ENCODE data around the gene LOX.
A peak's percentile ranks its signal among the peaks of the same experiment; 100 is the strongest.

The LOX gene

GRCh38 chr5:122078116-122079110 is at the start of gene LOX:
LOX (minus strand) TSS chr5:122078259; CDS start chr5:122077985, 274 bp downstream.
- peak; percentile 64 for DNase-seq (ENCODE audit: insufficient read length, low spot score)
- peak; percentile 84 for FAIRE-seq

- no peak for DNase-seq (ENCODE audit: insufficient read length, low spot score)
- FAIRE-seq: no peak
These were observed 48.8 kb upstream of the LOX start for GRCh38 chr5:122126756-122127321.

DNA sequence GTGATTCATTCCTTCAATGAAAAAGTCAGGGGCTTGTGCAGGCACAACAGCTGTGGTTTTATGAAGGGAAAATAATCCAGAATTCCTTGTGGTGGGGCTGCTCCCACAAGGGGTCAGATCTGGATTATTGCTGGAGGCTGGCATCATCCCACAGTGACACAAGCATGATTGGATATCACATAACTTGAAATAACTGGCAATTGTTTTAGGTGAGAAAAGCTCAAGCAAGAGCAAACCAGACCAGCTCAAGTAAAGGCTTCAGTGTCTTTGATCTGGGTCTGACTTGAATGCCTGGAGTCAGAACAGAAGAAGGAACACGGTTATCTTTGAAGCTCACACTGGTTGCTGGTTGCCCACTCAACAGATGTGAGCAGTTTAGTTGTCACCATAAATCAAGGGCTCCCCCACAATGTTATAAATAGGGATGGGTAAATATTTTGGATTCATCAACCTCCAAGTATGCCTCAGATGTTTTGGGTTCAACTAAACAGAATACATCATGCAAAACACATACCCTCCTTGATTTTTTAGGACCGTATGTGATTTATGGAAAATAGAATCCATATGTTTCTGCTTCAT is 48.2 kb upstream of the LOX start:
- peak; percentile 2 for DNase-seq (ENCODE audit: insufficient read length, low spot score)
- no peak for FAIRE-seq

GRCh38 chr5:122124766-122125165 is 46.7 kb upstream of the LOX start:
- FAIRE-seq (no peak), DNase-seq (ENCODE audit: insufficient read length, low spot score) (no peak)

DNA sequence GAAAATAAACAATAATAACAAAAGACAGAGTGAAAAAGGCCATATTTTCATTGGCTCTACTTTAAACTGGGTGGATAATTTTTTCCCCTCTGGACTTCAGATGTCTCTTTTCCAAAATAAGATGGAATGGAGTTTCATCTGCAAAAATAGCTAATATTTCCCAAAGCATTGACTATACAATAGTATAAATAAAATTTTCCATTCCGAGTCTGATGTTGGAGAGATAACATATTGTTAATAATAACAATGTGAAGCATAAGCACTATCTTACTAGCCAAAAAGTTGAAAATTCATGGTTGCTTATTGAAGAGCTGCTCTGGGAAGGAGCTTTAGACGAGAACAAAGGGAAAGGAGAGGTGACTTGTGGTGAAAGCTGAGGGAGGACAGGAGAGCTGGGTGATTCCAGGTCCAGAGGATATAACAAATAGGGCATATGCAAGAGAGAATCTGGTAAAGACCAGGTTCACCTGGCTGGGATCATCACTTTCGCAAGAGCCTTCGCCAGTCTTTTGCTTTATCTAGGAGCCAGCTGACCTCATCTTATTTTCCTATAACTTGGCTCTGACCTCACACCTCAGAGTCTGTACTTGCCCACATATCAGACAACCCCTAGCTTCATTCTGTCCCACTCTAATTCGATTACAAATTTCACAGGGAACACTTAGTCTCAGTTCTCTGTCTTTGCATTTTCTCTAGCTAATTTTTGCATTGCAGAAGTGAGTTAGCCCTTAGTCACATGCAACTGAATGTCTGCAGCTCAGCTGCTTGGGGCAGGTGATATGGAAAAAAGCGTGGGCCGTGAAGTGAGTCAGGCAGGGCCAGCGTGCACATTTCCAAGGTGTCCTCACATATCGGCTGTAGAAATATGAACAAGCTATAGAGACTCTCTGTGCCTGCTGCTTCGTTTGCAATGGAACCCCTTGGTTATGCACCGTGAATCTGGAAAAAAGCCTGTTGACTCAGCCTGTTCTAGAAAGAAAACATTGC is 43.7 kb upstream of the LOX start:
- DNase-seq (ENCODE audit: insufficient read length, low spot score) (no peak), FAIRE-seq (no peak)

DNA sequence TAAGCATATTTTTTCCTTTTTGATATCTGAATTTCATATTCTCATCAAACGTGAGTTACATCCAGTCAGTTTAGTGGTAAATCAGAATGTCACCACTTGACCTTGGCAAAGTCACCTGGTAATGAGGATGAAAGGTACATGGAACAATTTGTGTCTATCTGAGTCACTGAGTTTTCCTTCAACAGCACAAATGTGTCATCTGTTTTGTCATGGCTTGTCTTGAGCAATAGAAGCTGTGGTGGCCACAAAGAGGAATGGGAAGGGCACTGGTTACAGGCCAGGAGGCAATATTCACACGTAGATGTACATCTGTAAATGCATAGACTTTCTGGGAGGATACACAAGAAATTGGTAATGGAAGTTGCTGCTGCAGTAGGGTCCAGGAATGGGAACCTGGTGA is 42.9 kb upstream of the LOX start:
- no peak for DNase-seq (ENCODE audit: insufficient read length, low spot score)
- peak; percentile 33 for FAIRE-seq

- DNase-seq (ENCODE audit: insufficient read length, low spot score) (no peak), FAIRE-seq (no peak)
These were observed 42.4 kb upstream of the LOX start for GRCh38 chr5:122120493-122120892.

DNA sequence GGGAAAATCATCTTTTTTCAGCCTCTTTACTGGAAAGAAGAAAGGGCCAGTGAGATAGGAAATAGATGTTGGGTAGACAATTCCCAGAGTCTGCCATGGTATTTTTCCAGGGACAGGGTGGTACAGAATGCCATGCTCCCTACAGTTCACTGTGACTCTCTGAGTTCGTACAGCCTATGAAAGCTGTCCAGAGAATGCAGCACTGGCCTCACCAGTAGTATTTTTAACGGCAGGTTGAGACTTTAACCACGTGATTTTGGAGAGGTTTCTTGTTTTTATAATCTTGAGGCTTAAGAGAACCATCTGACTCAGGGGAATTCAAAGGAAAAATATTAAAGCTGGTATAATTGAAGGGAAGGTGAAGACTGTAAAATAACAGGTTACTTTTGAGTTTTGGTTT is 41.1 kb upstream of the LOX start:
- no peak for FAIRE-seq
- no peak for DNase-seq (ENCODE audit: insufficient read length, low spot score)

DNA sequence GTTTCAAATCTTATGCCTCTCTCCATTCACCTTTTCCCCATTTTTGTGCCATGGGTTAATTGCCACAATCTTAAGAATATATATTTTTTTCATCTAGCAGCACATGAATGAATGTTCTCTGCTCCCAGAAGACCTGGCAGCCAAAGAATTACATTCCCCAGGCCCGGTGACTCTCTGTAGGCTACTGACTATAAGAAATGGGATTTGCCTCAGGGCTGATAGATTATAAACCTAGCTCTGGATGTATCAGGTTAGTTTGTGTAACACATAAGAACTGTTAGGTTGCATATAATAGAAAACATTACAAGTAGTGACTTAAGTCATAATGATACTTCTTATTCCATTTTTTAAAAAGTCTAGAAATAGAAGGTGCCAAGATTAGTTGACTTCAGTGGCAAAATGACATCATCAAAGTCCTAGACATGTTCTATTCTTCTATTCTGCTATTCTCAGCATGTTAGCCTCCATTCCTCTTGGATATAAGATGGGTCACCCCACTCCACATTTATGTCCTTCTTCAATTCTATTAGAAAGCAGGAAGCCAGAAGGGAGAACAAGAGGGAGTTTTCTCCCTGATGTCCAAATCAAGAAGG is 40.4 kb upstream of the LOX start:
- no peak for DNase-seq (ENCODE audit: insufficient read length, low spot score)
- FAIRE-seq: no peak

DNA sequence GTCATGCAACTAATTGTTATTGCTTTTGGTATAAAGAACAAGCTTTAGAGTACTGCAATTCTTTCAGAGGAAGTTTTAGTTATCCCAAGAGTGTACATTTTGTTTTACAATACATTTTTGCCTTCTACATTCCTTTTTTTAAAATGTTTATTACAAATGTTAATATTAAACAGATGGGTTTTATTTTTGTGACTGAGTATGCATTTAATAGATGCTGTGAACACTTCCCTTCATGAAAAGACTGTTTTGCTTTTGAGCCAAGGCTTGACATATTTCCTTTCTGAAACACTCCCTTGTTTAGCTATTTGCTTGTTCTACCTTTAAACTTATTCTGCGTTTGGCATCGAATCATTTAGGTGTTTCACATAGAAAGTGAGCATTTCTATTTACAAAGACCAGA is 36.4 kb upstream of the LOX start:
- no peak for FAIRE-seq
- DNase-seq (ENCODE audit: insufficient read length, low spot score): no peak

DNA sequence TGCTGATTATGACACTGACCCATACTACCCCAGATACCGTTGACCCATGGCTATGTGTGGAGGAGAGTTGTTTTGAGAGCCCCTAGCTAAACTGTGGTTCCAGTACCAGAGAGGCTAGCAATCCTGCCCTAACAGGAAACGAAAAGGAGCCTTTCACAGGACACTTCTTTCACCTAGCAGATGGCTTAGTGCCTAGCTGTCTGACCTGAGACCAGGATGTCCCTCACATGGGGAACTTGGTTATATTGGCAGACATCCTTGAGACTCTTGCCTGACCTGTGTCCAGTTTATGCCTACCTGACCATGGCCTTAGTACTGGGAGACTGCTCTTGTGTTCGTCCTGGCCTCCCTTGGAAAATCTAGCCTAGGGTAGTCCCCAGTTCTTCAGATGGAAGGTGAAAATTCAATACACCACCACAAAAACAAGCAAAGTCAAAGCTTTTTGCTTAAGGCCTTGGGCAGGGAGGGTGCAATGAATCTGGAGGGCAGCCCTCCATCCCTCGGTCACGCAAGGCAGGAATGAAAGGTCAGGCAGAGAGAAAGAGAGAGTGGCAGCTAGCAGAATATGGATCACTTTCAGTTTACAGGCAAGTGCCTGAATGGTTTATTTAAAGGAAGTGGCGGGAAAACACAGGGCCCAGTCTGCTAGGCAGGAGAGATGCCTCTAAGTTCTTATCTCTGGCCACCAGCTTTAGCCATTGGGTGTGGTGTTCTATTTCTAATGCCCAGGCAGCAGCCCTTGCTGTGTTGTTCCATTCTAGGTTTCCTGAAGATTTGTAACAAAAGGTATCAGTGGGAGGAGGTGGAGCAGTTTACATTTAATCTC is 34.9 kb upstream of the LOX start:
- no peak for FAIRE-seq

DNA sequence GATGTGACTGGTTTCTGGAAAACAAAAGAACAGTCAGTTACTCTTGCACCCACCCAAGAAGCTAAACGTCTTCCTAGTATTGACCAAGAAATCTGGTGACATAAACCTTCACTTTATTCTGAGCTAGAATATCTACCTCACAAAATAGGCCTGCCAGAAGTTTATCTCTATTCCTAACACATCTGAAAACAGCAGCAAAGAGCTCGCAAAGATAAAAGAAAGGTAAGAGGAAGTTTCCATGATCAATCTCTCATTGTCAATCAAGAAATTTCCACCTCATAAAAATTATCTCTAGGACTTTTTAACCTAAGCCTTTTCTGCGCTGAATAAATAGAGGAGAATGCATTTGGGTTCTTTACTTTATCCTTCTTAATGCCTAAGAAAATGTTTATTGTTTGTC is 34.0 kb upstream of the LOX start:
- FAIRE-seq: no peak

More for the DNA sequence above, 34.9 kb upstream of the LOX start:
- no peak for DNase-seq (ENCODE audit: insufficient read length, low spot score)

GRCh38 chr5:122111460-122111859 is 33.4 kb upstream of the LOX start:
- no peak for FAIRE-seq
- DNase-seq (ENCODE audit: insufficient read length, low spot score): no peak

More for the DNA sequence above, 34.0 kb upstream of the LOX start:
- DNase-seq (ENCODE audit: insufficient read length, low spot score): no peak

DNA sequence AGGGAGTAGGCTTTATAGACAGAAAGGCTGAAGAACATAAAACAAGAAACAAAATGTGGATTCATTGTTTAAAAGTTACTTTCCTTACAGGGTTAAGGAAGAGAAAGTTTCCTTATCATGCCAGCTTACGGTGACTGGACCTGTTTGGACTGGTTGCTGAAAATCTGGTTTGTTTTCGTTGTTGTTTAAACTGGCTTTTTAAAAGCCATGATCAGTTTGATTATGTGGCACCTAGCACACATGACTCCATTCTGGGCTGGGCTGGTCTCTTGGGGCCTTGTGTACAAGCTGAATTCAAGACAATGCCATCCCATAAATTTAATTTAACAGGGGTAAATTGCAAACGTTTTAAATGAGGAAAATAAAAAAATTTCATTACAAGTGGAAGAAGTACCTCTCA is 32.9 kb upstream of the LOX start:
- DNase-seq (ENCODE audit: insufficient read length, low spot score) (no peak), FAIRE-seq (no peak)

GRCh38 chr5:122107016-122107415 is 29.0 kb upstream of the LOX start:
- FAIRE-seq: no peak
- no peak for DNase-seq (ENCODE audit: insufficient read length, low spot score)

DNA sequence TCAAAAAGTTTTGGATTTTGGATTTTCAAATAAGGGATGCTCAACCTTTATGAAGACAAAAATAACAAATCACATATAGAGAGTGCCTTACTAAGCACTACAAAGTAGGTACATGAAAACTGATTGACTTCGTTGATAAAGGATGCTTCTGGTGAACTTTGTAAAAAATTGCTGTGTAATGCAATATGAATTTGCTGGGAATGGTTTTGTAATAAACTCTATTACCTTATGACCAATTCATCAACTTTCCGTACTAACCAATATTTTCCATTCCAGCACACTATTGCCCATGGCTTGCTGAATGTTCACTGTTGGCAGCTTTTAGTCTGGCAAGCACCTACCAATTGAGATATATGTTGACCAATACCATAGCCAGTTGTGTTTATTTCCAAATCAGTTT is 27.9 kb upstream of the LOX start:
- DNase-seq (ENCODE audit: insufficient read length, low spot score) (no peak), FAIRE-seq (no peak)

DNA sequence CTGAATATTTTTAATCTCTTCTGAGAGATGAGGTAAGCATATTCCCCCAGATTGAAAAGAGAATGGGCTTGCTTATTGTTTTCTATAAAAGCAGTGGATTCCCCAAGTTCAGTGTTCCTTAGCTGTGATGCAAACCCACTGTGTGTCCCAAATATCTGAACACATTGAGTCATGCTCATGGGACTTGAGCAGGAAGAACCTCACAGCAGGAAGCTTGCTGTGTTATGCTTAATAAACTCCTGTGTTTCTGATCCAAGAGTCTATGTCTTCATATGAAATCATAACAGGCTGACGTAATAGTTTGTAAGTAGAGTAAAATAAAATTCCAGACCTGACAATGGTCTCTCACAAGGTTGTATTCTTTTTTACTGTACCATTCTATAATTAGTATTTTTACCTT is 24.8 kb upstream of the LOX start:
- DNase-seq (ENCODE audit: insufficient read length, low spot score): no peak

DNA sequence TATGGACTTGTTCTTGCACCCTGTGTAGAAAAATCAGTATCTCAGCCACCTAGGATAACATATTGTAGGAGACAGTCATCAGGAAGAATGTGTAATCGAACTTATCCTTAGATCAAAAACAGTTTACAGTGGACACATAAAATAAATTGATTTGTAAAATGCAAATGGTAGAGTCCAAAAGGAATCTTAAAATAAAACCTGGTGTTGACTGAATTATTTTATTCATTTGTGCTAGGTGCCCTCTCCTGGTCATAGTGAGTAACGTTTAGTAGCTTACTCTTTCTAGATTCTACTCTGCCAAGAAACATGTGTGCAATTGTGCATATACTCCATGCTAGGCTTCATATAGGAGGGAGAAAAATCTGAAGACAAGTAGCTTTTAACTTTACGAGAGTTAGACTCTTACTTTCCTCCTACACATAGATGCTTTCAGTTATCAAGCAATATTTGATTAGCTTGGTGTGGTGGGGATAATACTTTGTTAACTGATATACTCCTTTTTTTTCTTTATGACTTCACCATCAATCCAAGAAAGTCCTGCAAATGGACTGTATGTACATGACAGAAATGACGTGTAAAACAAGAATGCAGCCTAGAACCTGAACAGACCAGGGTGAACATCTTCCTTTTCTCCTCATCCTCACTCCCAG is 23.7 kb upstream of the LOX start:
- FAIRE-seq: no peak
- peak; percentile 26 for DNase-seq (ENCODE audit: insufficient read length, low spot score)

More for the DNA sequence above, 24.8 kb upstream of the LOX start:
- FAIRE-seq: no peak
